Measurements from ENCODE around the gene RBM14.
"Not testable (repeated sequence)": the region's sequence is repeated elsewhere in the genome, so short reads cannot be mapped to it uniquely, and the experiment has no call there.

RBM14 gene

DNA sequence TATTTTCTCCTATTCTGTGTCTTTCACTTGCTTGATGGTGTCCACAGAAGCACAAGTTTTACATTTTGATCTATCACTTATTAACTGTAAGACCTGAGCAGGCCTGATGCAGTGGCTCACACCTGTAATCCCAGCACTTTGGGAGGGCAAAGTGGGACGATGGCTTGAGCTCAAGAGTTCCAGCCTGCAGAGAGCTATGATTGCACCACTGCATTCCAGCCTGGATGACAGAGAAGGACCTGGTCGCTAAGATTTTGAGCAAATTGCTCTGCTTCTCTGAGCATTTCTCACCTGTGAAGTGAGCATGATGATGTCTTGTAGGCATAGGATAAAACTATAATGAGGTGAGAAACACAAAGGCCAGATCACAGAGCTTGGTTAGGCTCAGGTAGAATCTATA, 30.3 kb upstream of the RBM14 start:
- H3K4me2 ChIP-seq (ENCODE audit: low read length), result no peak overlapping the region

DNA sequence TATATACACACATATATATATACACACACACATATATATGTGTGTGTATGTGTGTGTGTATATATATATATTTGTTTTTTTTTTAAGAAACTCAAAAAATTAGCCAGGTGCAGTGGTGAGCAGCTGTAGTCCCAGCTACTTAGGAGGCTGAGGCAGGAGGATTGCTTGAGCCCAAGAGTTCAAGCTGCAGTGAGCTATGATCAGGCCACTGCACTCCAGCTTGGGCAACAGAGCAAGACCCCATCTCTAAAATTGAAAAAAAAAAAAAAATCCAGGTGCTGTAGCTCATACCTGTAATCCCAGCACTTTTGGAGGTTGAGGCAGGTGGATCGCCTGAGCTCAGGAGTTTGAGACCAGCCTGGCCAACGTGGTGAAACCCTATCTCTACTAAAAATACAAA, 27.1 kb upstream of the RBM14 start:
- H3K4me2 ChIP-seq (ENCODE audit: low read length); H3K27ac ChIP-seq (ENCODE audit: low read depth, low read length, poor library complexity, severe bottlenecking); H3K9me2 ChIP-seq (ENCODE audit: low read depth, low read length); H3K27me3 ChIP-seq (ENCODE audit: insufficient read depth, low read length); H3K4me3 ChIP-seq (ENCODE audit: low read depth, low read length, poor library complexity, severe bottlenecking); H3K9me3 ChIP-seq (ENCODE audit: low read length); H3K79me2 ChIP-seq (ENCODE audit: insufficient read depth, low read length); H4K20me1 ChIP-seq (ENCODE audit: insufficient read depth, low read length); H2AFZ ChIP-seq (ENCODE audit: low read length); H3K36me3 ChIP-seq (ENCODE audit: insufficient read depth, low read length); H3F3A ChIP-seq (ENCODE audit: insufficient read depth, low read length); H3K9ac ChIP-seq (ENCODE audit: low read length): not testable (repeated sequence)
- H3K4me1 ChIP-seq (ENCODE audit: insufficient read depth, low read length, severe bottlenecking), result peaks cover 21% of the 10 kb centered on the region

More for the DNA sequence above, 30.3 kb upstream of the RBM14 start:
- H3K4me1 ChIP-seq (ENCODE audit: insufficient read depth, low read length, severe bottlenecking), result no peaks in the 10 kb centered on the region
- H3K9ac ChIP-seq (ENCODE audit: low read length), result no peak overlapping the region
- H3K27me3 ChIP-seq (ENCODE audit: insufficient read depth, low read length), result peaks cover 4% of the 10 kb centered on the region; the same call in 1 of the 2 replicates
- H3K9me3 ChIP-seq (ENCODE audit: low read length), result 0 out of 2 replicates have a peak, but pooled peaks cover 7% of the 10 kb centered on the region
- H3K4me3 ChIP-seq (ENCODE audit: low read depth, low read length, poor library complexity, severe bottlenecking), result no peak overlapping the region
- H3F3A ChIP-seq (ENCODE audit: insufficient read depth, low read length), result no peaks in the 10 kb centered on the region
- H3K36me3 ChIP-seq (ENCODE audit: insufficient read depth, low read length), result no peaks in the 10 kb centered on the region; the same call in 1 of the 2 replicates
- no peak overlapping the region for H3K27ac ChIP-seq (ENCODE audit: low read depth, low read length, poor library complexity, severe bottlenecking)
- H3K9me2 ChIP-seq (ENCODE audit: low read depth, low read length), result no peaks in the 10 kb centered on the region
- no peaks in the 10 kb centered on the region for H4K20me1 ChIP-seq (ENCODE audit: insufficient read depth, low read length)
- TF ChIP-seq, protein P1, sequence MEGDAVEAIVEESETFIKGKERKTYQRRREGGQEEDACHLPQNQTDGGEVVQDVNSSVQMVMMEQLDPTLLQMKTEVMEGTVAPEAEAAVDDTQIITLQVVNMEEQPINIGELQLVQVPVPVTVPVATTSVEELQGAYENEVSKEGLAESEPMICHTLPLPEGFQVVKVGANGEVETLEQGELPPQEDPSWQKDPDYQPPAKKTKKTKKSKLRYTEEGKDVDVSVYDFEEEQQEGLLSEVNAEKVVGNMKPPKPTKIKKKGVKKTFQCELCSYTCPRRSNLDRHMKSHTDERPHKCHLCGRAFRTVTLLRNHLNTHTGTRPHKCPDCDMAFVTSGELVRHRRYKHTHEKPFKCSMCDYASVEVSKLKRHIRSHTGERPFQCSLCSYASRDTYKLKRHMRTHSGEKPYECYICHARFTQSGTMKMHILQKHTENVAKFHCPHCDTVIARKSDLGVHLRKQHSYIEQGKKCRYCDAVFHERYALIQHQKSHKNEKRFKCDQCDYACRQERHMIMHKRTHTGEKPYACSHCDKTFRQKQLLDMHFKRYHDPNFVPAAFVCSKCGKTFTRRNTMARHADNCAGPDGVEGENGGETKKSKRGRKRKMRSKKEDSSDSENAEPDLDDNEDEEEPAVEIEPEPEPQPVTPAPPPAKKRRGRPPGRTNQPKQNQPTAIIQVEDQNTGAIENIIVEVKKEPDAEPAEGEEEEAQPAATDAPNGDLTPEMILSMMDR (IDR thresholded peaks at IDR 0.05; ENCODE audit: low read length), result no peak
- no peak for TF ChIP-seq EZH2 (IDR thresholded peaks at IDR 0.05; ENCODE audit: borderline replicate concordance, low read length)
- H3K79me2 ChIP-seq (ENCODE audit: insufficient read depth, low read length), result no peaks in the 10 kb centered on the region
- H2AFZ ChIP-seq (ENCODE audit: low read length), result no peak overlapping the region

DNA sequence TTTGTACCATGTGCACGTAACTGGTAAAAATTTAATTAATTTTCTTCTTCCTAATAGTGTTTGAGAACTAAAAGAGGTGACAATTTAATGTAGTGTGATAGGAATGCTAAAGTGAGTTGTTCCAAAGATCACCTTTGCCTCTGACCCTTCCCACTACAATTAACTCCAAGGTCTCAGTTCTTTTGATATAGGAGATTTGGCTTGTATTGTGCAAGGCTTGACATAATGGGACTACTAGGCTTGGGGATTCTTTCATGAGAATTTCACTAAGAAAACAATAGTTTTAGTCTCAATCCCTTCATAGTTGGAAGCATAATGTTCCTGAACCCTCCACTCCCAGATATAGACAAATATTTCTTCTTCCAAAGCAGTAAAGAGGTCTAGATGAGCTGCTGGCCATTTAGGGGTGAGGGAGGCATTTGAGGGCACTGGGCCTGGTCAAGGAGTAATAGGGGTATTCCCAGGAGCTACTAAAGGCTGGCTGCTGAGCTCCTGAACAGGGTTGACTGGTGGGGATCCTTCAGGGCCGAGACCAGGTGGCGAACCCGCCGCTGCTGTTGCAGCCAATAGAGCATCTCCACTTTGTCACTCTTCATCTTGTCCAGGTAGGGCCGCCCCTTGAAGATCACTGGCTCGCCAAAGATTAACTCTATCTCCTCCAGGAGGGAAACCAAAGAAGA, 26.3 kb upstream of the RBM14 start:
- no peaks in the 10 kb centered on the region for H3K79me2 ChIP-seq (ENCODE audit: insufficient read depth, low read length)

More for the DNA sequence above, 26.3 kb upstream of the RBM14 start:
- H3K27me3 ChIP-seq (ENCODE audit: insufficient read depth, low read length), result peaks cover 4% of the 10 kb centered on the region; the same call in 1 of the 2 replicates
- H3F3A ChIP-seq (ENCODE audit: insufficient read depth, low read length), result no peaks in the 10 kb centered on the region
- H3K4me2 ChIP-seq (ENCODE audit: low read length), result no peak overlapping the region
- no peaks in the 10 kb centered on the region; the same call in 1 of the 2 replicates for H3K36me3 ChIP-seq (ENCODE audit: insufficient read depth, low read length)
- peaks cover 29% of the 10 kb centered on the region for H3K4me1 ChIP-seq (ENCODE audit: insufficient read depth, low read length, severe bottlenecking)
- no peaks in the 10 kb centered on the region for H3K9me2 ChIP-seq (ENCODE audit: low read depth, low read length)
- H3K27ac ChIP-seq (ENCODE audit: low read depth, low read length, poor library complexity, severe bottlenecking), result no peak overlapping the region
- H3K4me3 ChIP-seq (ENCODE audit: low read depth, low read length, poor library complexity, severe bottlenecking), result no peak overlapping the region
- H2AFZ ChIP-seq (ENCODE audit: low read length), result no peak overlapping the region
- H3K9me3 ChIP-seq (ENCODE audit: low read length), result no peaks in the 10 kb centered on the region
- H4K20me1 ChIP-seq (ENCODE audit: insufficient read depth, low read length), result no peaks in the 10 kb centered on the region
- no peak for TF ChIP-seq EZH2 (IDR thresholded peaks at IDR 0.05; ENCODE audit: borderline replicate concordance, low read length)
- TF ChIP-seq, protein P1 (IDR thresholded peaks at IDR 0.05; ENCODE audit: low read length), result no peak
- no peak overlapping the region for H3K9ac ChIP-seq (ENCODE audit: low read length)
